Fibroblast of the aortic adventitia (primary cell): Measurements from ENCODE around the gene GCC1. TPM values are rescaled to one million over a fixed set of nuclear protein-coding genes. Genes with fewer than 3 reads are reported as not detected.

Source experiments
- DNase-seq: peaks from one replicate; pipeline ENCODE4 v3.0.0-alpha.2; 2010; ENCODE audit warnings: low read depth
- H3K4me3 ChIP-seq: 2 replicates; pipeline ENCODE4 v1.5.1; 2011; ENCODE audit warnings: low read depth, mild to moderate bottlenecking, control low read depth, low read length, moderate library complexity
- CTCF ChIP-seq: IDR thresholded peaks from 2 replicates; pipeline ENCODE4 v1.5.1; 2011; ENCODE audit warnings: mild to moderate bottlenecking, low read length, control low read depth, inconsistent platforms; ENCODE audit not compliant: insufficient read depth
- total RNA-seq: library from RNA; depleted of rRNA; stranded (reverse); fragments of >200 nt; gene quantifications from 2 replicates; pipeline ENCODE4 v1.2.3, GENCODE V29; 2012; ENCODE audit warnings: low replicate concordance

The GCC1 gene
- total RNA-seq, result 16.1 and 27.7 TPM in 2 replicates

- peak within 1 kb of the TSS; percentile 92 for H3K4me3 ChIP-seq
- TF ChIP-seq CTCF, result no peak
- peak; percentile 88 for DNase-seq
Measured at GRCh38 chr7:127585044-127585953, at the start of gene GCC1. GCC1 (minus strand) TSS chr7:127585596; CDS start chr7:127585182, 414 bp downstream.

- peak; percentile 96 for DNase-seq
- TF ChIP-seq CTCF, result no peak
- H3K4me3 ChIP-seq, result no peak overlapping the region
Measured at GRCh38 chr7:127632276-127632910, 47.0 kb upstream of the GCC1 start.

GRCh38 chr7:127629268-127629854 lies 44.0 kb upstream of the GCC1 start:
- TF ChIP-seq CTCF, result peak; percentile 38
- DNase-seq, result no peak
- H3K4me3 ChIP-seq, result no peak overlapping the region

GRCh38 chr7:127628445-127628844 lies 43.0 kb upstream of the GCC1 start:
- no peak for TF ChIP-seq CTCF
- DNase-seq, result peak; percentile 13
- no peak overlapping the region for H3K4me3 ChIP-seq

- no peak for DNase-seq
- H3K4me3 ChIP-seq, result no peak overlapping the region
- TF ChIP-seq CTCF, result no peak
Measured at GRCh38 chr7:127625331-127625730, 39.9 kb upstream of the GCC1 start.

GRCh38 chr7:127620406-127621233 lies 35.2 kb upstream of the GCC1 start:
- no peak for TF ChIP-seq CTCF
- H3K4me3 ChIP-seq, result no peak overlapping the region
- DNase-seq, result no peak
